Mammary epithelial cell (primary cell): ENCODE results near the gene LY9.

Source experiments
- EZH2 ChIP-seq: IDR thresholded peaks from 2 replicates; pipeline ENCODE4 v1.6.1; 2012; ENCODE audit warnings: low read length, inconsistent platforms, borderline replicate concordance
- TF ChIP-seq, protein P1 (sequence below), 2 donors: IDR thresholded peaks in 1 of 2; conservative IDR thresholded peaks in 1 of 2; 2 replicates each; pipeline ENCODE4 v1.5.1; 2011 to 2012; ENCODE audit warnings: inconsistent platforms in 2 of 2, low read length in 2 of 2, mild to moderate bottlenecking in 2 of 2, control low read depth in 1 of 2, low read depth in 1 of 2; ENCODE audit not compliant: insufficient read depth in 1 of 2; ENCODE audit errors: extremely low read depth in 1 of 2

DNA sequence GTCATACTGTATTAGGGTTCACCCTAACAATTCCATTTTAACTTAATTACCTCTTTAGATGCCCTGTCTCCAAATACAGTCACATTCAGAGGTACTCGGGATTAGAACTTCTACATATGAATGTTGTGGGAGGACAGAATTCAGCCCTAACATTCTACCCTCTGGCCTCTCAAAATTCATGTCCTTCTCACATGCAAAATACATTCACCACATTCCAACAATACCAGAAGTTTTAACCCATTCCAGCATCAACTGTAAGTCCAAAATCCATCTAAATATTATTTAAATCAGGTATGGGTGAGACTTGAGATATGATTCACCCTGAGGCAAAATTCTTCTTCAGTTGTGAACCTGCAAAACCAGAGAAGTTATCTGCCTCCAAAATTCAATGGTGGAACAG is 14.5 kb downstream of the LY9 start:
- TF ChIP-seq, protein P1, sequence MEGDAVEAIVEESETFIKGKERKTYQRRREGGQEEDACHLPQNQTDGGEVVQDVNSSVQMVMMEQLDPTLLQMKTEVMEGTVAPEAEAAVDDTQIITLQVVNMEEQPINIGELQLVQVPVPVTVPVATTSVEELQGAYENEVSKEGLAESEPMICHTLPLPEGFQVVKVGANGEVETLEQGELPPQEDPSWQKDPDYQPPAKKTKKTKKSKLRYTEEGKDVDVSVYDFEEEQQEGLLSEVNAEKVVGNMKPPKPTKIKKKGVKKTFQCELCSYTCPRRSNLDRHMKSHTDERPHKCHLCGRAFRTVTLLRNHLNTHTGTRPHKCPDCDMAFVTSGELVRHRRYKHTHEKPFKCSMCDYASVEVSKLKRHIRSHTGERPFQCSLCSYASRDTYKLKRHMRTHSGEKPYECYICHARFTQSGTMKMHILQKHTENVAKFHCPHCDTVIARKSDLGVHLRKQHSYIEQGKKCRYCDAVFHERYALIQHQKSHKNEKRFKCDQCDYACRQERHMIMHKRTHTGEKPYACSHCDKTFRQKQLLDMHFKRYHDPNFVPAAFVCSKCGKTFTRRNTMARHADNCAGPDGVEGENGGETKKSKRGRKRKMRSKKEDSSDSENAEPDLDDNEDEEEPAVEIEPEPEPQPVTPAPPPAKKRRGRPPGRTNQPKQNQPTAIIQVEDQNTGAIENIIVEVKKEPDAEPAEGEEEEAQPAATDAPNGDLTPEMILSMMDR (conservative IDR thresholded peaks at IDR 0.05 in 1 of 2, IDR thresholded peaks at IDR 0.05 in 1 of 2; ENCODE audit: extremely low read depth in 1 of 2, insufficient read depth in 1 of 2, low read depth in 1 of 2, low read length in 2 of 2): no peak
- TF ChIP-seq EZH2: no peak
